HEK293 (cell line): ENCODE data around the gene RNF166.

Experiments
- BCL11B ChIP-seq: fragments of 450-650 bp; formaldehyde crosslinking; IDR thresholded peaks from 2 replicates; pipeline ENCODE4 v1.5.1; 2016; ENCODE audit warnings: low read depth, missing biosample characterization, missing genetic modification characterization
- EGR2 ChIP-seq: fragments of 450-650 bp; formaldehyde crosslinking; IDR thresholded peaks from 2 replicates; pipeline ENCODE4 v1.5.1; 2016; ENCODE audit warnings: low read depth, missing biosample characterization, missing genetic modification characterization
- GLI4 ChIP-seq: fragments of 450-650 bp; formaldehyde crosslinking; IDR thresholded peaks from 2 replicates; pipeline ENCODE4 v1.5.1; 2016; ENCODE audit warnings: missing biosample characterization, missing genetic modification characterization
- IKZF3 ChIP-seq: fragments of 450-650 bp; IDR thresholded peaks from 2 replicates; pipeline ENCODE4 v1.5.0; 2018; ENCODE audit warnings: missing biosample characterization, mild to moderate bottlenecking, missing genetic modification characterization, moderate library complexity
- KLF16 ChIP-seq: fragments of 450-650 bp; formaldehyde crosslinking; IDR thresholded peaks from 2 replicates; pipeline ENCODE4 v1.5.1; 2017; ENCODE audit warnings: missing biosample characterization, missing genetic modification characterization
- MYNN ChIP-seq: fragments of 450-650 bp; formaldehyde crosslinking; IDR thresholded peaks from 2 replicates; pipeline ENCODE4 v1.5.1; 2016; ENCODE audit warnings: missing biosample characterization, missing genetic modification characterization, borderline replicate concordance
- SP7 ChIP-seq: fragments of 450-650 bp; formaldehyde crosslinking; IDR thresholded peaks from 2 replicates; pipeline ENCODE4 v1.5.1; 2016; ENCODE audit warnings: missing biosample characterization, missing genetic modification characterization
- TCF7L2 ChIP-seq: IDR thresholded peaks from 2 replicates; pipeline ENCODE4 v1.6.1; 2011; ENCODE audit warnings: low read depth, mild to moderate bottlenecking, inconsistent platforms, low read length, moderate library complexity, borderline replicate concordance
- YY2 ChIP-seq: fragments of 450-650 bp; formaldehyde crosslinking; IDR thresholded peaks from 2 replicates; pipeline ENCODE4 v1.5.1; 2016; ENCODE audit warnings: missing biosample characterization, missing genetic modification characterization
- ZBTB48 ChIP-seq: fragments of 450-650 bp; formaldehyde crosslinking; IDR thresholded peaks from 2 replicates; pipeline ENCODE4 v1.5.1; 2016; ENCODE audit warnings: missing biosample characterization, missing genetic modification characterization
- ZEB2 ChIP-seq: fragments of 450-650 bp; formaldehyde crosslinking; IDR thresholded peaks from 2 replicates; pipeline ENCODE4 v1.5.1; 2016; ENCODE audit warnings: missing biosample characterization, missing genetic modification characterization
- ZFHX2 ChIP-seq: fragments of 450-650 bp; formaldehyde crosslinking; conservative IDR thresholded peaks from 2 replicates; pipeline ENCODE4 v1.5.1; 2016; ENCODE audit warnings: missing biosample characterization, missing genetic modification characterization
- ZIC2 ChIP-seq: fragments of 450-650 bp; formaldehyde crosslinking; IDR thresholded peaks from 2 replicates; pipeline ENCODE4 v1.5.1; 2016; ENCODE audit warnings: missing biosample characterization, missing genetic modification characterization
- ZNF121 ChIP-seq: fragments of 450-650 bp; formaldehyde crosslinking; IDR thresholded peaks from 2 replicates; pipeline ENCODE4 v1.5.1; 2016; ENCODE audit warnings: missing biosample characterization, missing genetic modification characterization
- ZNF146 ChIP-seq: fragments of 450-650 bp; formaldehyde crosslinking; IDR thresholded peaks from 2 replicates; pipeline ENCODE4 v1.5.1; 2016; ENCODE audit warnings: missing biosample characterization, missing genetic modification characterization
- ZNF169 ChIP-seq: fragments of 450-650 bp; formaldehyde crosslinking; IDR thresholded peaks from 2 replicates; pipeline ENCODE4 v1.5.1; 2016; ENCODE audit warnings: missing biosample characterization, missing genetic modification characterization
- ZNF223 ChIP-seq: fragments of 450-650 bp; formaldehyde crosslinking; IDR thresholded peaks from 2 replicates; pipeline ENCODE4 v1.5.1; 2016; ENCODE audit warnings: missing biosample characterization, missing genetic modification characterization
- ZNF266 ChIP-seq: fragments of 450-650 bp; formaldehyde crosslinking; IDR thresholded peaks from 2 replicates; pipeline ENCODE4 v1.5.1; 2016; ENCODE audit warnings: missing biosample characterization, missing genetic modification characterization, low read depth
- ZNF292 ChIP-seq: fragments of 450-650 bp; formaldehyde crosslinking; IDR thresholded peaks from 2 replicates; pipeline ENCODE4 v1.5.1; 2016; ENCODE audit warnings: low read depth, missing biosample characterization, missing genetic modification characterization, borderline replicate concordance
- ZNF366 ChIP-seq: fragments of 450-650 bp; formaldehyde crosslinking; conservative IDR thresholded peaks from 2 replicates; pipeline ENCODE4 v1.5.1; 2016; ENCODE audit warnings: missing biosample characterization, missing genetic modification characterization
- ZNF394 ChIP-seq: fragments of 450-650 bp; formaldehyde crosslinking; IDR thresholded peaks from 2 replicates; pipeline ENCODE4 v1.5.1; 2016; ENCODE audit warnings: missing biosample characterization, missing genetic modification characterization, mild to moderate bottlenecking, moderate library complexity, borderline replicate concordance
- ZNF426 ChIP-seq: fragments of 450-650 bp; formaldehyde crosslinking; IDR thresholded peaks from 2 replicates; pipeline ENCODE4 v1.5.1; 2017; ENCODE audit warnings: missing biosample characterization, missing genetic modification characterization, mild to moderate bottlenecking, inconsistent platforms, moderate library complexity
- ZNF488 ChIP-seq: fragments of 450-650 bp; formaldehyde crosslinking; IDR thresholded peaks from 2 replicates; pipeline ENCODE4 v1.5.1; 2016; ENCODE audit warnings: missing biosample characterization, missing genetic modification characterization
- ZNF529 ChIP-seq: fragments of 450-650 bp; formaldehyde crosslinking; IDR thresholded peaks from 2 replicates; pipeline ENCODE4 v1.5.1; 2017; ENCODE audit warnings: missing genetic modification characterization, missing biosample characterization; ENCODE audit not compliant: insufficient replicate concordance
- ZNF558 ChIP-seq: fragments of 450-650 bp; formaldehyde crosslinking; IDR thresholded peaks from 2 replicates; pipeline ENCODE4 v1.5.1; 2016; ENCODE audit warnings: missing biosample characterization, missing genetic modification characterization
- ZNF585B ChIP-seq: fragments of 450-650 bp; formaldehyde crosslinking; IDR thresholded peaks from 2 replicates; pipeline ENCODE4 v1.5.1; 2016; ENCODE audit warnings: missing biosample characterization, missing genetic modification characterization
- ZNF624 ChIP-seq: fragments of 450-650 bp; formaldehyde crosslinking; IDR thresholded peaks from 2 replicates; pipeline ENCODE4 v1.5.1; 2017; ENCODE audit warnings: missing biosample characterization, missing genetic modification characterization
- ZNF639 ChIP-seq: fragments of 450-650 bp; formaldehyde crosslinking; IDR thresholded peaks from 2 replicates; pipeline ENCODE4 v1.5.1; 2016; ENCODE audit warnings: missing biosample characterization, missing genetic modification characterization
- ZNF658 ChIP-seq: fragments of 450-650 bp; formaldehyde crosslinking; IDR thresholded peaks from 2 replicates; pipeline ENCODE4; 2016; ENCODE audit warnings: missing biosample characterization, missing genetic modification characterization
- ZNF664 ChIP-seq: fragments of 450-650 bp; formaldehyde crosslinking; IDR thresholded peaks from 2 replicates; pipeline ENCODE4 v1.5.1; 2016; ENCODE audit warnings: missing biosample characterization, missing genetic modification characterization
- ZNF677 ChIP-seq: fragments of 450-650 bp; IDR thresholded peaks from 2 replicates; pipeline ENCODE4 v1.5.0; 2018; ENCODE audit warnings: missing biosample characterization, mild to moderate bottlenecking, missing genetic modification characterization, moderate library complexity
- ZNF747 ChIP-seq: fragments of 450-650 bp; formaldehyde crosslinking; IDR thresholded peaks from 2 replicates; pipeline ENCODE4 v1.5.1; 2016; ENCODE audit warnings: missing biosample characterization, missing genetic modification characterization
- ZNF777 ChIP-seq: fragments of 450-650 bp; formaldehyde crosslinking; IDR thresholded peaks from 2 replicates; pipeline ENCODE4 v1.5.1; 2017; ENCODE audit warnings: missing biosample characterization, missing genetic modification characterization, borderline replicate concordance
- ZNF837 ChIP-seq: fragments of 450-650 bp; formaldehyde crosslinking; IDR thresholded peaks from 2 replicates; pipeline ENCODE4 v1.5.1; 2016; ENCODE audit warnings: missing biosample characterization, missing genetic modification characterization
- ZSCAN30 ChIP-seq: fragments of 450-650 bp; IDR thresholded peaks from 2 replicates; pipeline ENCODE4 v1.5.1; 2018; ENCODE audit warnings: missing biosample characterization, mild to moderate bottlenecking, missing genetic modification characterization, moderate library complexity
- TF ChIP-seq, protein P1 (sequence below): fragments of 450-650 bp; formaldehyde crosslinking; IDR thresholded peaks from 2 replicates; pipeline ENCODE4 v1.5.1; 2017; ENCODE audit warnings: missing biosample characterization, missing genetic modification characterization
- TF ChIP-seq, protein P2 (sequence below): fragments of 450-650 bp; formaldehyde crosslinking; IDR thresholded peaks from 2 replicates; pipeline ENCODE4; 2016; ENCODE audit warnings: missing biosample characterization, missing genetic modification characterization

Gene RNF166

DNA sequence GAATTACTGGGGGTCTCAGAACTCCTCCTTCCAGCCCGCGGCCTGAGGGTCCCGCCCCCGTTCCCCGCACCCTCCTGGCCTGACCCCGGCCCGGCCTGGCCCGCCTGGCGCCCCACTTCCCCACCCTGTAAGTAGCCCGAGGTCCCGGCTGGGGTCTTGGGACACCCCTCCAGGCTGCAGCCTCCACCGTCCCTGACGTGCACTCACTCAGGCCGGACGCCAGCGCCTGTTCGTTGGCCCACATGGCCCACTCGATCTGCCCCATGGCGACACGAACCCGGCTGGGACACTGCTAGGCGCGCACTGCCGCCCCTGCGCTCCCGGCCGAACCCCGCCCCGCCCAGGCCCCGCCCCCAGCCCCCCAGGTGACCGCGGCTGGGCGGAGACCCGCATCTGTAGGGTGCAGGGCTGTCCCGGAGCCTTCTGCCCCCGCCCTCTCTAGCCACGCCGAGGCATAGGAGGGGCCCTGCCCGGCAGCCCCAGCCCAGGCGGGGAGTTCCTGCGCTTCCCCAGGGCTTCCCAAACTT lies 55.4 kb downstream of the RNF166 start, which contains the start of gene CYBA (continued):
- TF ChIP-seq ZNF837 (tag by site-specific recombination) (no peak), ZNF529 (tag by site-specific recombination) (no peak), ZBTB48 (tag by site-specific recombination) (no peak), ZNF677 (tag by site-specific recombination) (no peak), ZNF266 (tag by site-specific recombination) (no peak), EGR2 (tag by site-specific recombination) (no peak; the same call in none of the 2 replicates), ZNF664 (tag by site-specific recombination) (no peak), ZNF121 (tag by site-specific recombination) (no peak), ZNF146 (tag by site-specific recombination) (no peak), ZNF624 (tag by site-specific recombination) (no peak), ZIC2 (tag by site-specific recombination) (no peak), KLF16 (no peak), SP7 (tag by site-specific recombination) (0 out of 2 replicates have a peak, but pooled peaks have one; percentile 49), ZNF658 (tag by site-specific recombination) (no peak), MYNN (no peak), ZNF777 (tag by site-specific recombination) (no peak), GLI4 (tag by site-specific recombination) (no peak), ZNF223 (tag by site-specific recombination) (no peak), ZNF366 (tag by site-specific recombination) (no peak), ZNF488 (no peak), ZNF585B (tag by site-specific recombination) (no peak), ZFHX2 (tag by site-specific recombination) (no peak; the same call in 1 of the 2 replicates), IKZF3 (no peak), ZSCAN30 (tag by site-specific recombination) (no peak), ZNF394 (tag by site-specific recombination) (no peak), BCL11B (tag by site-specific recombination) (no peak), ZNF747 (no peak), YY2 (tag by site-specific recombination) (no peak), ZNF169 (tag by site-specific recombination) (no peak), ZNF292 (tag by site-specific recombination) (no peak), ZEB2 (tag by site-specific recombination) (0 out of 2 replicates have a peak, but pooled peaks have one; percentile 20), TCF7L2 (no peak), ZNF426 (tag by site-specific recombination) (no peak), ZNF558 (tag by site-specific recombination) (no peak), ZNF639 (tag by site-specific recombination) (no peak)
- TF ChIP-seq, protein P1, sequence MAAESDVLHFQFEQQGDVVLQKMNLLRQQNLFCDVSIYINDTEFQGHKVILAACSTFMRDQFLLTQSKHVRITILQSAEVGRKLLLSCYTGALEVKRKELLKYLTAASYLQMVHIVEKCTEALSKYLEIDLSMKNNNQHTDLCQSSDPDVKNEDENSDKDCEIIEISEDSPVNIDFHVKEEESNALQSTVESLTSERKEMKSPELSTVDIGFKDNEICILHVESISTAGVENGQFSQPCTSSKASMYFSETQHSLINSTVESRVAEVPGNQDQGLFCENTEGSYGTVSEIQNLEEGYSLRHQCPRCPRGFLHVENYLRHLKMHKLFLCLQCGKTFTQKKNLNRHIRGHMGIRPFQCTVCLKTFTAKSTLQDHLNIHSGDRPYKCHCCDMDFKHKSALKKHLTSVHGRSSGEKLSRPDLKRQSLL: no peak
- TF ChIP-seq, protein P2, sequence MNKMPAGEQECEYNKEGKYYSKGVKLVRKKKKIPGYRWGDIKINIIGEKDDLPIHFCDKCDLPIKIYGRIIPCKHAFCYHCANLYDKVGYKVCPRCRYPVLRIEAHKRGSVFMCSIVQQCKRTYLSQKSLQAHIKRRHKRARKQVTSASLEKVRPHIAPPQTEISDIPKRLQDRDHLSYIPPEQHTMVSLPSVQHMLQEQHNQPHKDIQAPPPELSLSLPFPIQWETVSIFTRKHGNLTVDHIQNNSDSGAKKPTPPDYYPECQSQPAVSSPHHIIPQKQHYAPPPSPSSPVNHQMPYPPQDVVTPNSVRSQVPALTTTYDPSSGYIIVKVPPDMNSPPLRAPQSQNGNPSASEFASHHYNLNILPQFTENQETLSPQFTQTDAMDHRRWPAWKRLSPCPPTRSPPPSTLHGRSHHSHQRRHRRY: no peak
